Astrocyte (in vitro differentiated cells and primary cell): ENCODE results near the gene PEAK3. TPM values are rescaled to one million over a fixed set of nuclear protein-coding genes. Genes with fewer than 3 reads are reported as not detected.

Experiments used
- DNase-seq: peaks from one replicate; pipeline ENCODE4 v3.0.0-alpha.2; 2010; ENCODE audit warnings: low read depth
- FAIRE-seq: peaks from 2 replicates; lab custom pipeline; 2011; peaks lifted over from hg19 to GRCh38; lab: Jason Lieb, UNC
- H2AFZ ChIP-seq: 2 replicates; pipeline ENCODE4 v1.6.0; 2012; ENCODE audit warnings: low read depth, low read length, inconsistent platforms
- H3K27ac ChIP-seq: 2 replicates; pipeline ENCODE4 v1.5.1; 2011; ENCODE audit warnings: low read depth, low read length, inconsistent platforms
- H3K27me3 ChIP-seq: 2 replicates; pipeline ENCODE4 v1.6.0; 2011; ENCODE audit warnings: low read length, inconsistent platforms; ENCODE audit not compliant: insufficient read depth
- H3K36me3 ChIP-seq: 2 replicates; pipeline ENCODE4 v1.5.1; 2011; ENCODE audit warnings: low read length, inconsistent platforms; ENCODE audit not compliant: insufficient read depth
- H3K4me1 ChIP-seq: 2 replicates; pipeline ENCODE4 v1.5.1; 2011; ENCODE audit warnings: low read length, inconsistent platforms; ENCODE audit not compliant: insufficient read depth
- H3K4me2 ChIP-seq: 2 replicates; pipeline ENCODE4 v1.6.0; 2012; ENCODE audit warnings: low read length, inconsistent platforms
- H3K4me3 ChIP-seq: 2 replicates; pipeline ENCODE4 v1.5.1; 2011; ENCODE audit warnings: low read depth, mild to moderate bottlenecking, low read length, inconsistent platforms; ENCODE audit not compliant: insufficient read depth
- H3K79me2 ChIP-seq: 2 replicates; pipeline ENCODE4 v1.6.0; 2012; ENCODE audit warnings: mild to moderate bottlenecking, low read length, inconsistent platforms; ENCODE audit not compliant: insufficient read depth
- H3K9ac ChIP-seq: 2 replicates; pipeline ENCODE4 v1.6.0; 2012; ENCODE audit warnings: mild to moderate bottlenecking, low read length, inconsistent platforms
- H3K9me3 ChIP-seq: 2 replicates; pipeline ENCODE4 v1.5.1; 2012; ENCODE audit warnings: low read depth, mild to moderate bottlenecking, low read length, inconsistent platforms; ENCODE audit not compliant: insufficient read depth
- H4K20me1 ChIP-seq: 2 replicates; pipeline ENCODE4 v1.6.0; 2012; ENCODE audit warnings: low read length, inconsistent platforms; ENCODE audit not compliant: insufficient read depth
- H3K27ac Mint-ChIP-seq: one replicate; pipeline ENCODE4 v1.8.0; 2021; ENCODE audit warnings: mild to moderate bottlenecking, mixed read lengths; ENCODE audit not compliant: unreplicated experiment
- H3K27me3 Mint-ChIP-seq: one replicate; pipeline ENCODE4 v1.8.0; 2021; ENCODE audit warnings: low read depth, mixed read lengths; ENCODE audit not compliant: unreplicated experiment
- H3K36me3 Mint-ChIP-seq: one replicate; pipeline ENCODE4 v1.8.0; 2021; ENCODE audit warnings: low read depth, mixed read lengths; ENCODE audit not compliant: unreplicated experiment
- H3K4me1 Mint-ChIP-seq: one replicate; pipeline ENCODE4 v1.8.0; 2021; ENCODE audit warnings: low read depth, mixed read lengths; ENCODE audit not compliant: unreplicated experiment
- H3K4me3 Mint-ChIP-seq: one replicate; pipeline ENCODE4 v1.8.0; 2021; ENCODE audit warnings: mild to moderate bottlenecking, moderate library complexity, mixed read lengths; ENCODE audit not compliant: unreplicated experiment
- H3K9me3 Mint-ChIP-seq: one replicate; pipeline ENCODE4 v1.8.0; 2021; ENCODE audit warnings: mild to moderate bottlenecking, mixed read lengths; ENCODE audit not compliant: unreplicated experiment
- CTCF ChIP-seq: IDR thresholded peaks from 2 replicates; pipeline ENCODE4 v1.5.1; 2011; ENCODE audit warnings: low read depth, mild to moderate bottlenecking, inconsistent platforms, low read length, moderate library complexity; ENCODE audit not compliant: insufficient read depth
- EZH2 ChIP-seq: IDR thresholded peaks from 2 replicates; pipeline ENCODE4 v1.6.1; 2012; ENCODE audit warnings: mild to moderate bottlenecking, low read length, inconsistent platforms; ENCODE audit not compliant: insufficient read depth
- total RNA-seq: library from RNA; stranded (reverse); gene quantifications from 2 replicates; pipeline ENCODE4 v1.2.1, GENCODE V29; 2021

The PEAK3 gene
- total RNA-seq, 1 donor from 2014 or later, result 0.18 TPM

GRCh38 chr19:2315818-2316353, 33.9 kb upstream of the PEAK3 start:
- no peaks in the 10 kb centered on the region for H4K20me1 ChIP-seq
- no peaks in the 10 kb centered on the region for H3K27me3 ChIP-seq
- no peaks in the 10 kb centered on the region for H3K79me2 ChIP-seq
- no peaks in the 10 kb centered on the region for H3K36me3 ChIP-seq
- Mint-ChIP-seq H3K9me3 (peaks cover 7% of the 10 kb centered on the region), H3K27me3 (peaks cover 7% of the 10 kb centered on the region), H3K4me1 (no peaks in the 10 kb centered on the region), H3K36me3 (peaks cover 3% of the 10 kb centered on the region), H3K4me3 (no peak overlapping the region), H3K27ac (no peak overlapping the region)
- peak overlapping the region; percentile 34 for H2AFZ ChIP-seq
- FAIRE-seq, result no peak
- TF ChIP-seq EZH2 (no peak), CTCF (peak; percentile 32)
- H3K9ac ChIP-seq, result no peak overlapping the region
- H3K4me1 ChIP-seq, result no peaks in the 10 kb centered on the region
- DNase-seq, result no peak
- H3K9me3 ChIP-seq, result peaks cover 7% of the 10 kb centered on the region
- H3K4me2 ChIP-seq, result peak overlapping the region; percentile 36
- no peak overlapping the region for H3K4me3 ChIP-seq
- no peak overlapping the region for H3K27ac ChIP-seq

GRCh38 chr19:2315121-2315817, 33.3 kb upstream of the PEAK3 start:
- H3K9ac ChIP-seq, result no peak overlapping the region
- no peaks in the 10 kb centered on the region for H3K4me1 Mint-ChIP-seq
- H3K27me3 ChIP-seq, result no peaks in the 10 kb centered on the region
- no peak overlapping the region for H3K4me3 ChIP-seq
- no peak overlapping the region for H3K27ac ChIP-seq
- H2AFZ ChIP-seq, result no peak overlapping the region
- H3K9me3 Mint-ChIP-seq, result peaks cover 7% of the 10 kb centered on the region
- H3K36me3 Mint-ChIP-seq, result peaks cover 3% of the 10 kb centered on the region
- no peaks in the 10 kb centered on the region for H3K36me3 ChIP-seq
- FAIRE-seq, result no peak
- H3K4me3 Mint-ChIP-seq, result no peak overlapping the region
- H3K79me2 ChIP-seq, result no peaks in the 10 kb centered on the region
- no peak overlapping the region for H3K4me2 ChIP-seq
- no peak for TF ChIP-seq CTCF
- peaks cover 7% of the 10 kb centered on the region for H3K9me3 ChIP-seq
- H3K27me3 Mint-ChIP-seq, result peaks cover 7% of the 10 kb centered on the region
- DNase-seq, result no peak
- H3K4me1 ChIP-seq, result no peaks in the 10 kb centered on the region
- H3K27ac Mint-ChIP-seq, result peak overlapping the region; percentile 53
- no peaks in the 10 kb centered on the region for H4K20me1 ChIP-seq
